ENCODE data around the gene GREB1. TPM values are rescaled to one million over a fixed set of nuclear protein-coding genes. Genes with fewer than 3 reads are reported as not detected.

The GREB1 gene
- total and polyA plus RNA-seq, 2 of the 13 experiments (the other 11 are each of a cell fraction or from before 2014, with no cell fraction given), result 31.3 to 61.2 TPM

GRCh38 chr2:11502740-11503292 lies 31.0 kb upstream of the GREB1 start (continued):
- no peak for TF ChIP-seq ZBTB49 (CRISPR knock-in tag; IDR thresholded peaks at IDR 0.05; ENCODE audit: borderline replicate concordance)
- TF ChIP-seq ZSCAN20 (CRISPR knock-in tag; IDR thresholded peaks at IDR 0.05; ENCODE audit: borderline replicate concordance), result no peak
- TF ChIP-seq ZBTB44 (CRISPR knock-in tag; IDR thresholded peaks at IDR 0.05), result no peak
- no peak for TF ChIP-seq TRIM22 (IDR thresholded peaks at IDR 0.05)
- TF ChIP-seq ZNF784 (CRISPR knock-in tag; IDR thresholded peaks at IDR 0.05; ENCODE audit: borderline replicate concordance), result no peak
- TF ChIP-seq PHF8 (CRISPR knock-in tag; IDR thresholded peaks at IDR 0.05), result no peak
- no peak for TF ChIP-seq HMGA1 (CRISPR knock-in tag; conservative IDR thresholded peaks at IDR 0.05)
- TF ChIP-seq ZNF10 (CRISPR knock-in tag; IDR thresholded peaks at IDR 0.05; ENCODE audit: borderline replicate concordance, low read depth), result no peak
- no peak for TF ChIP-seq KDM2A (CRISPR knock-in tag; IDR thresholded peaks at IDR 0.05; ENCODE audit: borderline replicate concordance, low read depth)
- TF ChIP-seq LCORL (IDR thresholded peaks at IDR 0.05), result no peak
- no peak for TF ChIP-seq LCORL (CRISPR knock-in tag; IDR thresholded peaks at IDR 0.05)
- TF ChIP-seq RAD21 (CRISPR knock-in tag; IDR thresholded peaks at IDR 0.05), result no peak
- no peak for TF ChIP-seq ZNF615 (CRISPR knock-in tag; IDR thresholded peaks at IDR 0.05; ENCODE audit: borderline replicate concordance)
- TF ChIP-seq PPARG (CRISPR knock-in tag; conservative IDR thresholded peaks at IDR 0.05), result no peak
- TF ChIP-seq HDAC1 (CRISPR knock-in tag; IDR thresholded peaks at IDR 0.05), result no peak
- TF ChIP-seq ZNF781 (CRISPR knock-in tag; IDR thresholded peaks at IDR 0.05; ENCODE audit: borderline replicate concordance, not compliant biosample characterization), result no peak
- TF ChIP-seq TARDBP (CRISPR knock-in tag; IDR thresholded peaks at IDR 0.05), result no peak
- 0 out of 2 replicates have a peak, but pooled peaks have one; percentile 65 for TF ChIP-seq ZNF3 (CRISPR knock-in tag; IDR thresholded peaks at IDR 0.05)
- peak; percentile 53; the same call in 1 of the 2 replicates for TF ChIP-seq ATF2 (CRISPR knock-in tag; IDR thresholded peaks at IDR 0.05)
- no peak; the same call in 1 of the 2 replicates for TF ChIP-seq FOXO1 (CRISPR knock-in tag; IDR thresholded peaks at IDR 0.05)
- no peak for TF ChIP-seq EHMT2 (IDR thresholded peaks at IDR 0.05; ENCODE audit: borderline replicate concordance, low read depth, low read length)
- TF ChIP-seq RFX3 (CRISPR knock-in tag; IDR thresholded peaks at IDR 0.05), result no peak
- TF ChIP-seq ZBTB1 (CRISPR knock-in tag; IDR thresholded peaks at IDR 0.05; ENCODE audit: borderline replicate concordance), result no peak
- TF ChIP-seq ZNF451 (CRISPR knock-in tag; IDR thresholded peaks at IDR 0.05), result no peak
- TF ChIP-seq SAP130 (CRISPR knock-in tag; IDR thresholded peaks at IDR 0.05; ENCODE audit: low read depth), result peak; percentile 81

Measured in HepG2 (cell line).